K562 (cell line): ENCODE measurements around the gene GINS3. TPM values are rescaled to one million over a fixed set of nuclear protein-coding genes. Genes with fewer than 3 reads are reported as not detected.

Source experiments
- BMI1 ChIP-seq: fragments of 150-350 bp; IDR thresholded peaks from 2 replicates; pipeline ENCODE4 v1.6.1; 2014; ENCODE audit warnings: low read length
- DLX4 ChIP-seq: fragments of 250-450 bp; sonication (Bioruptor Pico); IDR thresholded peaks from 2 replicates; pipeline ENCODE4 v1.6.1; 2021; ENCODE audit warnings: mild to moderate bottlenecking
- DPF2 ChIP-seq: fragments of 450-650 bp; IDR thresholded peaks from 2 replicates; pipeline ENCODE4 v1.6.1; 2016
- E2F6 ChIP-seq, 2 experiments: IDR thresholded peaks; 2 replicates each; pipeline ENCODE4 v1.6.1; 2011; ENCODE audit warnings: borderline replicate concordance in 1 of 2, control low read depth in 1 of 2, low read depth in 1 of 2, low read length in 1 of 2, mild to moderate bottlenecking in 1 of 2, mixed read lengths in 1 of 2, moderate library complexity in 1 of 2; ENCODE audit not compliant: insufficient read depth in 1 of 2, insufficient read length in 1 of 2, poor library complexity in 1 of 2, severe bottlenecking in 1 of 2; ENCODE audit errors: extremely low read depth in 1 of 2
- EZH2 ChIP-seq: IDR thresholded peaks from 2 replicates; pipeline ENCODE4 v1.6.1; 2012; ENCODE audit warnings: low read depth, mild to moderate bottlenecking, inconsistent platforms, low read length, borderline replicate concordance
- GMEB1 ChIP-seq: fragments of 250-450 bp; sonication (Bioruptor Pico); IDR thresholded peaks from 2 replicates; pipeline ENCODE4 v1.4.0; 2020; ENCODE audit warnings: mild to moderate bottlenecking
- HEY1 ChIP-seq: fragments of 250-450 bp; sonication (Bioruptor Pico); IDR thresholded peaks from 2 replicates; pipeline ENCODE4 v1.5.0; 2020; ENCODE audit warnings: mild to moderate bottlenecking, moderate library complexity, borderline replicate concordance
- HNRNPK ChIP-seq: fragments of 200-400 bp; formaldehyde crosslinking; IDR thresholded peaks from one replicate; pipeline ENCODE4 v1.6.1; 2018; ENCODE audit warnings: mild to moderate bottlenecking, low read depth, low read length; ENCODE audit not compliant: poor library complexity, severe bottlenecking
- MTF1 ChIP-seq: fragments of 250-450 bp; sonication (Bioruptor Pico); IDR thresholded peaks from 2 replicates; pipeline ENCODE4 v1.9.0; 2021; ENCODE audit warnings: moderate library complexity, mild to moderate bottlenecking, inconsistent platforms, borderline replicate concordance
- MXI1 ChIP-seq: IDR thresholded peaks from 2 replicates; pipeline ENCODE4 v1.6.1; 2011; ENCODE audit warnings: low read depth, mild to moderate bottlenecking, improper control_type of control experiment, low read length
- MYBL2 ChIP-seq, 2 experiments: fragments of 450-650 bp in 1 of 2; sonication (generic) in 1 of 2; formaldehyde crosslinking in 1 of 2; IDR thresholded peaks; 2 replicates each; pipeline versions ENCODE4 v1.6.1 to v1.8.1; 2017 to 2022; ENCODE audit warnings: borderline replicate concordance in 1 of 2, inconsistent platforms in 1 of 2, low read depth in 1 of 2, mild to moderate bottlenecking in 1 of 2, missing genetic modification reagents in 1 of 2, moderate library complexity in 1 of 2
- PCBP1 ChIP-seq: fragments of 200-400 bp; formaldehyde crosslinking; IDR thresholded peaks from 2 replicates; pipeline ENCODE4 v1.6.1; 2018; ENCODE audit warnings: mild to moderate bottlenecking, low read depth, low read length; ENCODE audit not compliant: poor library complexity, severe bottlenecking
- PURB ChIP-seq: sonication (generic); formaldehyde crosslinking; IDR thresholded peaks from 2 replicates; pipeline ENCODE4 v1.9.0; 2021; ENCODE audit warnings: low read depth, mild to moderate bottlenecking, missing genetic modification reagents
- RBFOX2 ChIP-seq: fragments of 200-400 bp; formaldehyde crosslinking; IDR thresholded peaks from 2 replicates; pipeline ENCODE4 v1.6.1; 2017; ENCODE audit warnings: low read depth, mild to moderate bottlenecking, low read length, moderate library complexity
- RFX1 ChIP-seq: fragments of 450-650 bp; IDR thresholded peaks from 2 replicates; pipeline ENCODE4 v1.6.1; 2016; ENCODE audit warnings: mild to moderate bottlenecking, moderate library complexity
- SMAD4 ChIP-seq: fragments of 250-450 bp; sonication (Bioruptor Pico); conservative IDR thresholded peaks from 2 replicates; pipeline ENCODE4 v1.8.0; 2021; ENCODE audit warnings: inconsistent platforms, mild to moderate bottlenecking, moderate library complexity
- SRSF1 ChIP-seq: fragments of 200-400 bp; formaldehyde crosslinking; IDR thresholded peaks from 2 replicates; pipeline ENCODE4 v1.6.1; 2017; ENCODE audit warnings: mild to moderate bottlenecking, low read depth, low read length, moderate library complexity
- TEAD2 ChIP-seq: fragments of 450-650 bp; IDR thresholded peaks from 2 replicates; pipeline ENCODE4 v1.6.1; 2016; ENCODE audit warnings: missing genetic modification characterization, control low read depth, missing compliant biosample characterization
- TEAD4 ChIP-seq, 2 experiments: sonication (generic) in 1 of 2; formaldehyde crosslinking in 1 of 2; IDR thresholded peaks; 2 replicates each; pipeline versions ENCODE4 v1.6.1 to v1.8.0; 2012 to 2022; ENCODE audit warnings: borderline replicate concordance in 1 of 2, inconsistent platforms in 1 of 2, low read length in 1 of 2, mild to moderate bottlenecking in 1 of 2, missing genetic modification reagents in 1 of 2
- TRIM28 ChIP-seq: fragments of 450-650 bp; IDR thresholded peaks from 2 replicates; pipeline ENCODE4 v1.6.1; 2017
- ZBTB26 ChIP-seq: fragments of 450-650 bp; formaldehyde crosslinking; IDR thresholded peaks from 2 replicates; pipeline ENCODE4 v1.4.0; 2022; ENCODE audit warnings: missing genetic modification characterization
- ZBTB8A ChIP-seq: fragments of 450-650 bp; IDR thresholded peaks from 2 replicates; pipeline ENCODE4 v1.6.1; 2018; ENCODE audit warnings: mild to moderate bottlenecking, moderate library complexity; ENCODE audit not compliant: partially characterized antibody
- polyA plus RNA-seq, 8 experiments: library from polyadenylated mRNA; depleted of rRNA in 4 of 8; stranded (reverse) in 5 of 8; unstranded in 3 of 8; fragments of >200 nt; fragmentation: Nextera tagmentation in 2 of 8; fragmentation: Illumina TruSeq in 1 of 8; extraction: Ambion mirVana in 2 of 8; extraction: Trizol in 1 of 8; gene quantifications; 2 replicates each; pipeline versions ENCODE4 v1.2.1 to v1.2.3, GENCODE V29; 2011 to 2014; ENCODE audit warnings: inconsistent platforms in 1 of 8, missing spikeins in 1 of 8
- total RNA-seq, 7 experiments: library from RNA; depleted of rRNA in 6 of 7; stranded (reverse); fragments of >200 nt in 6 of 7; fragmentation: Illumina TruSeq in 2 of 7; extraction: Trizol in 2 of 7; gene quantifications; 2 replicates each; pipeline versions ENCODE4 v1.2.1 to v1.2.3, GENCODE V29; 2011 to 2021; ENCODE audit warnings: low replicate concordance in 1 of 7

GINS3 gene
- total and polyA plus RNA-seq, 9 of the 15 experiments (the other 6 are each of a cell fraction or from before 2014, with no cell fraction given): 17.8 to 31.9 (median 25.4) TPM

- TF ChIP-seq TEAD2 (tag) (no peak), SMAD4 (CRISPR knock-in tag) (peak; percentile 51; the same call in 1 of the 2 replicates), HNRNPK (no peak), EZH2 (no peak), TRIM28 (no peak), TEAD4 (IDR thresholded peaks at IDR 0.05; ENCODE audit: low read length) (no peak), TEAD4 (CRISPR knock-in tag; IDR thresholded peaks at IDR 0.05; ENCODE audit: borderline replicate concordance) (no peak), ZBTB8A (no peak), SRSF1 (no peak), MTF1 (CRISPR knock-in tag) (no peak), E2F6 (IDR thresholded peaks at IDR 0.05; ENCODE audit: borderline replicate concordance in 1 of 2, extremely low read depth in 1 of 2, insufficient read depth in 1 of 2, insufficient read length in 1 of 2, low read depth in 1 of 2, low read length in 1 of 2, poor library complexity in 1 of 2, severe bottlenecking in 1 of 2) (peak; percentile 96 to 99), DLX4 (no peak), RBFOX2 (peak; percentile 96), MYBL2 (IDR thresholded peaks at IDR 0.05; ENCODE audit: low read depth) (no peak; the same call in 1 of the 2 replicates), MYBL2 (CRISPR knock-in tag; IDR thresholded peaks at IDR 0.05; ENCODE audit: borderline replicate concordance) (no peak), BMI1 (no peak), PCBP1 (no peak), GMEB1 (CRISPR knock-in tag) (peak; percentile 50; the same call in 1 of the 2 replicates), DPF2 (peak; percentile 28; the same call in 1 of the 2 replicates), ZBTB26 (CRISPR knock-in tag) (no peak), HEY1 (CRISPR knock-in tag) (no peak), PURB (CRISPR knock-in tag) (no peak), RFX1 (no peak), MXI1 (no peak)
These were observed at the start of gene GINS3 (continued) for GRCh38 chr16:58392215-58393137.
